ENCODE data around the gene TXNDC15.

Gene TXNDC15

DNA sequence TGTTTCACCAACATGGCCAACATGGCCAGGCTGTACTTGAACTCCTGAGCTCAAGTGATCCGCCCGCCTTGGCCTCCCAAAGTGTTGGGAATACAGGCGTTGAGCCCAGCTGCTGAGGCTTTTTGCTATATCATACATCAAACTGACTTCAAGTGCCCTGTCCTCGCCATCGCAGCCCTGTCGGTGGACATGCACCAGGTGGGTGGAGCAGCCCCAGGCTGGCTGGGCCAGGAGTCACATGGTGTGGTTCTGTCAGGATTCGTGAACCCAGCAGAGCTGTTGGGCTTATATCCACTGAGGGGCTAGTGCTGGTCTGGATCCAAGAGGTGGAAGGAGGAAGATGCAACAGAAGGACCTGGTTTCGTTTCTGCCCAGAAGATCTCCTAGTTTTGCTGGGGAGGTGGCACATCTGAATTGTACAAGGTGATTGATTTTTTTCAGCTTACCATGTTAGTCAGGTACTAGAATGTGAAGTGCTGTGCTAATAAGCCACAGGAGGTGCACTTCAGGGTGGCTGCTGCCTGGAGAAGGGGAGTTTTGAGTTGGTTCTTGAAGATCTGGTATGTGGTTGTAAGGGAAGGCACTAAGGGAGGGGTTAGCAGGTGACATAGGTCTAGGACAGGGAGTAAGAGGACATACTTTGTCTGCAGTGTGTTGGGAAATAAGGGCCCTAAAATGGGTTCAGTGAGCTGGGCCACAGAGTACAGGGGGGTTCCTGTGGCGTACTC, 46.8 kb downstream of the TXNDC15 start:
- no peaks in the 10 kb centered on the region for H3K79me2 ChIP-seq (ENCODE audit: insufficient read depth, low read length)
- no peaks in the 10 kb centered on the region for H3K9me3 ChIP-seq (ENCODE audit: insufficient read depth, low read depth, low read length)
- no peak overlapping the region for H3K9ac ChIP-seq (ENCODE audit: low read depth, low read length, poor library complexity, severe bottlenecking)
- no peak overlapping the region for H2AFZ ChIP-seq (ENCODE audit: low read length)
- H3K9me2 ChIP-seq (replicated peaks; ENCODE audit: low read depth, low read length) = no peaks in the 10 kb centered on the region
- no peak overlapping the region for H3K4me2 ChIP-seq (ENCODE audit: low read depth, low read length, poor library complexity, severe bottlenecking)
- no peaks in the 10 kb centered on the region for H4K20me1 ChIP-seq (ENCODE audit: insufficient read depth, low read length, poor library complexity, severe bottlenecking)
- no peaks in the 10 kb centered on the region for H3F3A ChIP-seq (ENCODE audit: low read depth)
- no peaks in the 10 kb centered on the region for H3K4me1 ChIP-seq (ENCODE audit: insufficient read depth, low read length, poor library complexity, severe bottlenecking)
- TF ChIP-seq, protein P1, sequence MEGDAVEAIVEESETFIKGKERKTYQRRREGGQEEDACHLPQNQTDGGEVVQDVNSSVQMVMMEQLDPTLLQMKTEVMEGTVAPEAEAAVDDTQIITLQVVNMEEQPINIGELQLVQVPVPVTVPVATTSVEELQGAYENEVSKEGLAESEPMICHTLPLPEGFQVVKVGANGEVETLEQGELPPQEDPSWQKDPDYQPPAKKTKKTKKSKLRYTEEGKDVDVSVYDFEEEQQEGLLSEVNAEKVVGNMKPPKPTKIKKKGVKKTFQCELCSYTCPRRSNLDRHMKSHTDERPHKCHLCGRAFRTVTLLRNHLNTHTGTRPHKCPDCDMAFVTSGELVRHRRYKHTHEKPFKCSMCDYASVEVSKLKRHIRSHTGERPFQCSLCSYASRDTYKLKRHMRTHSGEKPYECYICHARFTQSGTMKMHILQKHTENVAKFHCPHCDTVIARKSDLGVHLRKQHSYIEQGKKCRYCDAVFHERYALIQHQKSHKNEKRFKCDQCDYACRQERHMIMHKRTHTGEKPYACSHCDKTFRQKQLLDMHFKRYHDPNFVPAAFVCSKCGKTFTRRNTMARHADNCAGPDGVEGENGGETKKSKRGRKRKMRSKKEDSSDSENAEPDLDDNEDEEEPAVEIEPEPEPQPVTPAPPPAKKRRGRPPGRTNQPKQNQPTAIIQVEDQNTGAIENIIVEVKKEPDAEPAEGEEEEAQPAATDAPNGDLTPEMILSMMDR (conservative IDR thresholded peaks at IDR 0.05; ENCODE audit: low read length) = no peak
- no peak for TF ChIP-seq EZH2phosphoT487 (IDR thresholded peaks at IDR 0.05; ENCODE audit: borderline replicate concordance)
- H3K36me3 ChIP-seq (ENCODE audit: insufficient read depth, low read length) = no peaks in the 10 kb centered on the region
- H3K4me3 ChIP-seq (ENCODE audit: low read length, poor library complexity, severe bottlenecking) = no peak overlapping the region
- no peaks in the 10 kb centered on the region for H3K27me3 ChIP-seq (ENCODE audit: insufficient read depth, low read length, poor library complexity, severe bottlenecking)

DNA sequence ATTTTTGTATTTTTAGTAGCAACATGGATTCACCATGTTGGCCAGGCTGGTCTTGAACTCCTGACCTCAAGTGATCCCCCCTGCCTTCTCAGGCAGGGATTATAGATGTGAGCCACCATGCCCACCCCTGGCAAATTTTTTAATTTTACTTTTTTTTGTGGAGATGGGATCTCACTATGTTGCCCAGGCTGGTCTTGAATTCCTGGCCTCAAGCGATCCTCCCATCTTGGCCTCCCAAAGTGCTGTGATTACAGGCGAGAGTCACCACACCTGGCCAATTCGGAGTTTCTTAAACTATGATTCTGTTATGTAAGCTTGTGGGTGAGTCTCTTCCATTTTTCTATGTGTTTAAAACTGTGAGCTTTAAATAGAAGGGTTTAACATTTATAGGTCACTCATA, 58.3 kb downstream of the TXNDC15 start:
- H3K36me3 ChIP-seq (ENCODE audit: insufficient read depth, low read length) = peaks cover 9% of the 10 kb centered on the region; the same call in 1 of the 2 replicates

DNA sequence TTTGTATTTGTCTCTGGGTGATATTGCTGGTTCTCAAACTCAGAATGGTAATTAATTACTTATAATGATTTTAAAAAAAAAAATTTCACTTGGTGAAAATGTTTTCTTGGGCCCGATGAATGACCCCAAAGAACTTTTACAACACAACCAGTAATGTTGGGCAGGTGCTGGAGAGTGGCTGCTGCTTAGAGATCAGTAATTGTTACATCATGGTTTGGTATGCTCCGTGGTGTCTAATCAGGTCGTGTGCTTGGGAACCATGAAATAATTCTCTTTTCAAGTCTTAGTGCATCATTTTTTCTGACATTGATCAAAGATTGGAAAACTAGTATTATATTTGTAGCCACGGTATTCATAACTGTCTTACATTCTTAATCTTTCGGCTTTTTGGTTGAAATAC, 60.0 kb downstream of the TXNDC15 start:
- H3F3A ChIP-seq (ENCODE audit: low read depth) = no peaks in the 10 kb centered on the region
- no peak overlapping the region for H3K9ac ChIP-seq (ENCODE audit: low read depth, low read length, poor library complexity, severe bottlenecking)
- H3K36me3 ChIP-seq (ENCODE audit: insufficient read depth, low read length) = peaks cover 9% of the 10 kb centered on the region; the same call in 1 of the 2 replicates
- H3K9me2 ChIP-seq (replicated peaks; ENCODE audit: low read depth, low read length) = no peaks in the 10 kb centered on the region
- H3K27me3 ChIP-seq (ENCODE audit: insufficient read depth, low read length, poor library complexity, severe bottlenecking) = no peaks in the 10 kb centered on the region
- H3K4me1 ChIP-seq (ENCODE audit: insufficient read depth, low read length, poor library complexity, severe bottlenecking) = no peaks in the 10 kb centered on the region
- H4K20me1 ChIP-seq (ENCODE audit: insufficient read depth, low read length, poor library complexity, severe bottlenecking) = no peaks in the 10 kb centered on the region
- TF ChIP-seq EZH2phosphoT487 (IDR thresholded peaks at IDR 0.05; ENCODE audit: borderline replicate concordance) = no peak
- TF ChIP-seq, protein P1 (conservative IDR thresholded peaks at IDR 0.05; ENCODE audit: low read length) = no peak
- no peaks in the 10 kb centered on the region for H3K79me2 ChIP-seq (ENCODE audit: insufficient read depth, low read length)
- H3K9me3 ChIP-seq (ENCODE audit: insufficient read depth, low read depth, low read length) = no peaks in the 10 kb centered on the region
- no peak overlapping the region for H3K4me3 ChIP-seq (ENCODE audit: low read length, poor library complexity, severe bottlenecking)
- H3K4me2 ChIP-seq (ENCODE audit: low read depth, low read length, poor library complexity, severe bottlenecking) = no peak overlapping the region
- H2AFZ ChIP-seq (ENCODE audit: low read length) = no peak overlapping the region

More for the DNA sequence above, 58.3 kb downstream of the TXNDC15 start:
- Histone ChIP-seq H4K20me1 (ENCODE audit: insufficient read depth, low read length, poor library complexity, severe bottlenecking) (no peaks in the 10 kb centered on the region), H3K9me3 (ENCODE audit: insufficient read depth, low read depth, low read length) (no peaks in the 10 kb centered on the region), H2AFZ (ENCODE audit: low read length) (no peak overlapping the region), H3K9ac (ENCODE audit: low read depth, low read length, poor library complexity, severe bottlenecking) (no peak overlapping the region), H3K9me2 (replicated peaks; ENCODE audit: low read depth, low read length) (no peaks in the 10 kb centered on the region), H3K79me2 (ENCODE audit: insufficient read depth, low read length) (no peaks in the 10 kb centered on the region), H3K4me1 (ENCODE audit: insufficient read depth, low read length, poor library complexity, severe bottlenecking) (no peaks in the 10 kb centered on the region), H3F3A (ENCODE audit: low read depth) (no peaks in the 10 kb centered on the region), H3K4me2 (ENCODE audit: low read depth, low read length, poor library complexity, severe bottlenecking) (no peak overlapping the region), H3K27me3 (ENCODE audit: insufficient read depth, low read length, poor library complexity, severe bottlenecking) (no peaks in the 10 kb centered on the region), H3K4me3 (ENCODE audit: low read length, poor library complexity, severe bottlenecking) (no peak overlapping the region)
- no peak for TF ChIP-seq EZH2phosphoT487 (IDR thresholded peaks at IDR 0.05; ENCODE audit: borderline replicate concordance)
- TF ChIP-seq, protein P1 (conservative IDR thresholded peaks at IDR 0.05; ENCODE audit: low read length) = no peak

Measured in Loucy (cell line).